ENCODE data around the gene PHF10.

Gene PHF10

DNA sequence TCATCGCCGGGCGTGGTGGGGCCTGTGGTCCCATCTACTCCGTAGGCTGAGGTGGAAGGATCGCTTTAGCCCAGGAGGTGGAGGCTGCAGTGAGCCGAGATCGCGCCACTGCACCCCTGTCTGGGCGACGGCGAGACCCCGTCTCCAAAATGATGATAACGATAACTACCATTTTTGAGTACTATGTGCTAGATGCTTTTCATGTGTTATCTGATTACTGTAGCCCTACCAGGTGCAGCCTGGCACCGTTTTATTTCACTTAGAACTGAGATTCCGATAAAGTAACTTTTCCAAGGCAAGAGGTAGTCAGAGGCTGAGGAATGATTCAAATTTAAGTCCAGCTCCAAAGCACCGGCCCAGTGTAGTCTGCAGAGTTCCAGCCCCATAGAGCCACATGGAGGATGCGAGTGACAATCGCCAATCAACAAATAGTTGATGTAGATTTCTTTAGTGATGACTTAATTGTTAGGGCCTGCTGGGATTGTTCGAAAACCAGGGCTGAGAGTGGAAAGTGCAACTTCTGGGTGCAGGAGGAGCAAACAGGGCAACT is 27.8 kb upstream of the PHF10 start:
- TF ChIP-seq CTCF (conservative IDR thresholded peaks at IDR 0.05): no peak
- H3K27ac ChIP-seq: peak overlapping the region; percentile 94

DNA sequence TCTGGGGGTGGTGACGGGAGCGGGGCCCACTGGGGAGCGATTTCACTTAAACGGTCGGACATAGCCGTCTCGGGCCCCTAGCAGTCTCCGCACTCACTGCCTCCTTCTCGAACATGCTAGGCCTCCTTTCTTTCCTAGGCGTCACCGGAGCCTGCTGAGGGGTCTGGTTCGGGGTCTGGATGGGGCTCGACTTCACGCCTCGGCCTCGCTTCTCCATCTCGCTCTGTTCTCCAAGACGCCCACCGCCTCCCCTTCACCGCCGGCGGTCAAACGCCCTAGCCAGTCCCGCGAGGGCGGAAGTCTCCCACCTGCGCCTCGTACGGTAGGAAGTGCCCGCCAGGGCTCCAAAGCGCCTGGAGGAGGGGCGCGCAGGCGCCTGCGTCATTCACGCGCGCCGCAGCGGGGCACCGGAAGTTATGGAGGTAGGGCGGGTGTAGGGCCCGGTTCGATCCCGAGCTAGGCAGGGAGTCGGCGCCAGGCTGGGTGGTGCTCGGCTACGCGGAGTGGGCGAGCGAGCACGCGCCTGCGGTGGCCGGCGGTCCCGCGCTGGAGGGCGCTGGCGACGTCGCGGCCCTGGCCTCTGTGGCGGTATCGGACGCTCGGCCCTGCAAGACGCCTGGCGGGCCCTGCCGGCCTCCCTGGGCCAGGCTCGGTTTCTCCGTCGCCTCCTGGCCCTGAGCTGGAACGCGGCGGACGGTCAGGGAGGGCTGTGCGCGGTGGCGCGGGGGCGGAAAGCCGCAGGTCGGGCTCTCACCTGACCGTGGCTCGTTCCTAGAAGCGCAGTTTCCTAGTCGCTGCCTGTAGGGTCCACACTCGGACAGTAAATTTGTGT is 27.2 kb upstream of the PHF10 start, which contains the start of the genes DYNLT2 and ERMARD:
Gene DYNLT2, minus strand, starts transcription at position 331 of the 832 bp plus-strand sequence. Its CDS starts 114 bp downstream, at position 217.
Gene ERMARD, plus strand, starts transcription at position 381 of the 832 bp plus-strand sequence. Its CDS starts 36 bp downstream, at position 417.
- H3K27ac ChIP-seq: peak within 1 kb of the TSS; percentile 94
- no peak for TF ChIP-seq CTCF (conservative IDR thresholded peaks at IDR 0.05)

GRCh38 chr6:169746556-169746955 is 22.3 kb upstream of the PHF10 start:
- no peak overlapping the region for H3K27ac ChIP-seq
- TF ChIP-seq CTCF (conservative IDR thresholded peaks at IDR 0.05): no peak

DNA sequence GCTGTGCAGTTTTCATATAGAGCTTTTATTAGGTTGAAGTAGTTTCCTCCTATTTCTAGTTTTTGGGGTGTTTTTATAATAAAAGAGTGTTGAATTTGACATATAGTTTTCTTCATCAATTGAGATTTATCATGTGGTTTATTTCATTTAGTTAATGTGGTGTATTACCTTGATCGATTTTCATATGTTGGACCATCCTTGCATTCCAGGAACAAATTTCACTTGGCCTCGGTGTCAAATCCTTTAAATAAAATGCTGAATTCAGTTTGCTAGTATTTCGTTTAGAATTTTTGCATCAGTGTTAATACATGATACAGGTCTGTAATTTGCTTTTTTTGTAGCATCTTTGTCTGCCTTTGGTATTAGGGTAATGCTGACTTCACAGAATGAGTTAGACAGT is 21.1 kb upstream of the PHF10 start:
- no peak for TF ChIP-seq CTCF (conservative IDR thresholded peaks at IDR 0.05)
- no peak overlapping the region for H3K27ac ChIP-seq

- peak overlapping the region; percentile 43 for H3K27ac ChIP-seq
Measured at GRCh38 chr6:169741344-169741743, 17.0 kb upstream of the PHF10 start.

DNA sequence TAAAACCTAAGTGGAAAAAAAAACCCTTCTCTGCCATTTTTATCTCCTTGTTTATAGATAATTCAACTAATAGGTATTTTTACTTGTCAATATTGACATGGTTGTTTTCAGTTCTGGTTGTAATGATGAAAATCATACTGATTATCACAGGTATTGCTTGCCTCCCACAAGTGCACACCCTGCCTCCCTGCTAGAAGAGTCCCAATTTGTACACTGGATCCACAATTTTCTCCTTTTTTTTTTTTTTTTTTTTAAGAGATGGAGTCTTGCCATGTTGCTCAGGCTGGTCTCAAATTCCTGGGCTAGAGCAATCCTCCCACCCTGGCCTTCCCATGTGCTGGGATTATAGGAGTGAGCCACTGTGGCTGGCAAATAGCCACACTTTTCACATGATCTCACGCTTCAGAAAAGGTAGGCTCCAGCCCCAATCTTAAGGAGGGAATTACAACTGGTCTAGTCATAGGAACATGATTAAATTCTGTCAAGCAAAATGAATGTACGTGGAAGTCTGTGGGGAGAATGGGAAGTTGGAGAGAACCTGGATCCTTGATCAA is 14.8 kb upstream of the PHF10 start:
- H3K27ac ChIP-seq: no peak overlapping the region
- no peak for TF ChIP-seq CTCF (conservative IDR thresholded peaks at IDR 0.05)

More at GRCh38 chr6:169741344-169741743, 17.0 kb upstream of the PHF10 start:
- TF ChIP-seq CTCF (conservative IDR thresholded peaks at IDR 0.05): no peak

DNA sequence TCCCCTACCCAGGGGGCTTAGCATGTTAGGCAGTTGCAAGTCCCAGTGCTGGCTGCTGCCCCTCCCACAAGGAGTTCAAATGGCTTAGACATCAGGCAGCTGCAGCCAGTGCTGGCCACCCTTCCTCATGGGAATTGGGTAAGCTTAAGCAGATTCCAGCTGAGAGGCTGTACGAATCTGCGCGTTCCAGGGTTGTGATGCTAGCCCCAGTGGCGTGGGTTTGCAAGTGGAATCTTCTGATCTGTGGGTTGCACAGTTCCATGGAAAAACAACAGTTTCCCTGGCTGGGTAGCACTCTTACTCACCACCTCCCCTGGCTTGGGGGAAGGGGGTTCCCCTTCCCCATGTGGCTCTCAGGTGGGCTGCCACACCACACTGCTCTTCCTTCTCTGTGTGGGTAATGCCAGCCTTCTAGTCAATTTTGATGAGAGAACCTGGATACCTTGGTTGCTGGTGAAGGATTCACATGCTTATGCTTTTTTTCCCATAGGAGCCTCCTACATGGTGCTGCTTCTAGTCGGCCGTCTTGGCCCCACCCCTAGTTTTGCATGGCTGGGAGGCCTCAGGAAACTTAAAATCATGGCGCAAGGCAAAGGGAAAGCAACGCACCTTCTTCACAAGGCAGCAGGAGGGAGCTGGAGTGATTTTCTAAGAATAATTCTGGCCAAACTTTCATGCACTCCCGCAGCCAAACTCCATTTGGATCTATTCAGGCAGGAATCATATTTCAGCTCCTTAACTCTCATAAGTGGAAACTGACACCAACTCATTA is 14.1 kb upstream of the PHF10 start:
- TF ChIP-seq CTCF (conservative IDR thresholded peaks at IDR 0.05): no peak

More for the DNA sequence above, 14.1 kb upstream of the PHF10 start:
- no peak overlapping the region for H3K27ac ChIP-seq
